NCI-H748 (cell line): ENCODE measurements around the gene HMCES.
"Not testable (repeated sequence)": the region's sequence is repeated elsewhere in the genome, so short reads cannot be mapped to it uniquely, and the experiment has no call there.

Experiments
- DNase-seq: peaks from one replicate; lab custom pipeline; 2025; ENCODE audit not compliant: unreplicated experiment; lab: John Stamatoyannopoulos, UW

Gene HMCES

DNA sequence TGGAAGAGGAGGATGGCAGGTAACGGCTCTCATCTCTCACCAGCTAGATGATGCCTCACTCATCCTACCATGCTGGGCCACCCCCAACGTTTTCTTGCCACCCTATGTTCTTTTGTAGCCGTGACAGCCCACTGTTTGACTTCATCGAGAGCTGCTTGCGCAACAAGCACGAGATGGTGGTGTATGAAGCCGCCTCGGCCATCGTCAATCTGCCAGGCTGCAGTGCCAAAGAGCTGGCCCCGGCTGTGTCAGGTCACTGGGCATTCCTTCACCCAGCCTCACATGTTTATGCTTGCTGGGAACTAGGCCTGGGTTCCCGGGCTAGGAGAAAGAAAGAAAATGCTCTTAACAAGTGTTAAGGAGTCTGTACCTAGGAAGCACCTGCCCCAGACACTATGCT, 21.1 kb upstream of the HMCES start:
- no peak for DNase-seq

DNA sequence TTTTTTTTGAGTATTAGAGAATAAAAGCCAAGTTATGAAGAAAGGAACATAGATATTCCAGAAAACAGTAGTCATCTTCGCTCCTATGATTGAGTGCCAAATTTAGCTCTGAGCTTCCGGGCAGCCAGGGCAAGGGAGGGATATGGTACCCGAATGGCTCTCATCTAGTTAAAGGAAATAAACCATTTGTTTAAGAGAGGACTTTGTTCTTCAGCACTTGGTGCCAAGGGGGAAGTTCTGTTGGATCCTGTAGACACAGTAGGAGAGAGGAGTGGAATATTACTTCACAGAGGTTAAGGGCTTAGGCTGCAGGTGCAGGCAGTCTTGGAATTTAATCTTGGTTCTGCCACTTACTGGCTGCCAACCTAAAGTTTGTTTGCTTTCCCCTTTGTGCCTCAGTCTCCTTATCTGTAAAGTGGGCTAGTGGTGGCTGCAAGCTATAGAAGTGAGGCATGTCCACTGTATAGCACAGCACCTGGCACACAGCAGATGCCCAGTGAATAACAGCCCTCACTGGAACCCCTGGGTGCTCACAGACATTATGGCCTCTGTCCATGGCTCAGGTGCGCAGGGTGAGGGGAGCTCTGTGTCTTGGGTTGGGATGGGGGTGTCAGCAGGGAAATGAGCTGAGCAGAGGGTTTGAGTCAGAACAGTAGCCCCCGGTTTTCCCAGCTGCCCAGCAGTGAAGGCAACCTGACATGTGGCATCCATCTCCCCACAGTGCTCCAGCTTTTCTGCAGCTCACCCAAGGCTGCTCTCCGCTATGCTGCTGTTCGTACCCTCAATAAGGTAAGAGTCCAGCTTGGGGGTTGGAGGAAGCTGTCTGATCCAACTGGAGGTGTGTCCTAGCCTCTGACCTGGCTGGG, 18.8 kb upstream of the HMCES start:
- no peak for DNase-seq

DNA sequence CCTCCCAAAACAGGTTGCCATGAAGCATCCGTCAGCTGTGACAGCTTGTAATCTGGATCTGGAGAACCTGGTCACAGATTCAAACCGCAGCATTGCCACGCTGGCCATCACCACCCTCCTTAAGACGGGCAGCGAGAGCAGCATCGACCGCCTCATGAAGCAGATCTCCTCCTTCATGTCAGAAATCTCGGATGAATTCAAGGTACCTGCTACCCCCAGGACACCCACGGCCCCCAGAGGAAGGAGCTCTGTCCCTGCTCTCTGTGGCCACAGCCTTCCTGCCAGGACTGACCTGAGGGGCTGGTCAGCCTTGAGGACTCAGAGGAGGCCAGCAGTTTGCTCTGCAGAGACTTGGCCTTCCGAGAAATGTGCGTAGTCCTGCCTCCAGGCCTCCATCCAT, 18.1 kb upstream of the HMCES start:
- no peak for DNase-seq

DNA sequence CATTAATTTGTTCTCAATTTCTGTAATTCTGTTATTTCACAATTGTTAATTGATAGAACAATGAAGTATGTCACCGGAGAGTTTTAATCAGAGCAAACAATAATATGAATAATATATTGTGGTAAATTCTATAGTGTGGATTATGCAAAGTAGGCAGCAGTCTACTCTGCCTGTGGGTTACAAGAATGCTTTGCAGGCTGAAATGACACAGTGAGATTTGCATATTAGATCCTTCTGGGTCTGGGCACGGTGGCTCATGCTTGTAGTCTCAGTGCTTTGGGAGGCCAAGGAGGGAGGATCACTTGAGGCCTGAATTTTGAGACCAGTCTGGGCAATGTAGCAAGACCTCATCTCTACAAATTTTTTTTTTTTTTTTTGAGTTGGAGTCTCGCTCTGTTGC, 16.8 kb upstream of the HMCES start:
- DNase-seq = no peak

DNA sequence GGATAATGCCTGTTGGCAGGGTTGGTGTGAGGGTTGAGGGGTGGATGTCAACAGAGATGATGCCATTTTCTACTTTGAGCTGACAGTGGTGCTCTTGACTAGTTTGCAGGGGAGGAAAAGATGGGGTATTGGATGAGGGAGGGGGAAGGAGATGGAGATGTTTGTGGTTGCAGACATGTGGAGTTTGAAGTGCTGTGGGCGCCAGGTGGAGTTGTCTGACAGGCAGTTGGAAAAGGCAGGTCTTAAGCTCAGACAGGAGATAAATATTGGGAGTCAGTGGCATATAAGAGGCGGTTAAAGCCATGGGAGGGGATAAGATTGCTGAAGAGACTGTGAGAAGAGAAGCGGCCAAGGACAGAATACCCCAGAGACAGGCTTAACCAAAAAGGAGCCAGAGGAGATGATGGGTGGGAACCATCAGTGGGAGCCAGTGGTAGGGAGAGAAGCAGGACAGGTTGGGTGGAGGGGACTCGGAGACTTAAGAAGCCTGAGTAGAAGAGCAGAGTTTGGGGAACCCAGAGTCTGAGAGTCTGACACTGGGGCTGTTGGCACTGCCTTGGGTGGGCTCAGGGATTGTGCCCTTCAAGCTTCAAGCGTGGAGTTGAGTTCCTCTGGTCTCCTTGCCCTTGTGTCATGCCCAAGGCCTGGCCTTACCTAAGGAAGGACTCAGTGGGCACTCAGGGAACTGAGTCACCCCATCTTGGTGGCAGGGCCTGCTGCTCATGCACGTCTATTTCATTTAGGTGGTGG, 15.3 kb upstream of the HMCES start:
- no peak for DNase-seq

DNA sequence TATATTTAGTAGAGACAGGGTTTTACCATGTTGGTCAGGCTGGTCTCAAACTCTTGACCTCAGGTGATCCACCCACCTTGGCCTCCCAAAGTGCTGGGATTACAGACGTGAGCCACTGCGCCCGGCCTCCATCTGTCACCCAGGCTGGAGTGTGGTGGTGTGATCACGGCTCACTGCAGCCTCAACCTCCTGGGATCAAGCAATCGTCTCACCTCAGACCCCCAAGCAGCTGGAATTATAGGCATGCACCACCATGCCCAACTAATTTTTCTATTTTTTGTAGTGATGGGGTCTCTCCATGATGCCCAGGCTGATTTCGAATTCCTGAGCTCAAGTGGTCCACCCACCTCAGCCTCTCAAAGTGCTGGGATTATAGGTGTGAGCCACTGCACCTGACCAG, 13.7 kb upstream of the HMCES start:
- DNase-seq = not testable (repeated sequence)

DNA sequence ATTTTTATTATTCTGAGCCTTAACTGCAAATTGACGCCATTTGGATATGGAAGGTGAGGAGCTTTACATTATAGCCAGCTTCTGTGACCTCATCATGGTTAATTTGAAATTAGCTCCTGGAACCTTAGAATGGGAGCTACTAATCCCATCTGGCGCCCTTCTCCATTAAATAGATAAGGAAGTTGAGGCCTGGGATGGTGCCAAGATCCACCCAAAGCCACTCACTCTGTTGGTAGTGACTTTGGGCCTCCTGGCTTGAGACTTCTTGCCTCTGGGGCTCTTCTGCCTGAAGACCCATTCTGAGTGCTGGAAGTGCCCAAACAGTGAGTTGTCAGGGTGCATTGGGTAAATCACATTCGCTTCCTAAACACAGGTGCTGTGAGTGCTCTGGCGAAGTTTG, 12.0 kb upstream of the HMCES start:
- DNase-seq = no peak

DNA sequence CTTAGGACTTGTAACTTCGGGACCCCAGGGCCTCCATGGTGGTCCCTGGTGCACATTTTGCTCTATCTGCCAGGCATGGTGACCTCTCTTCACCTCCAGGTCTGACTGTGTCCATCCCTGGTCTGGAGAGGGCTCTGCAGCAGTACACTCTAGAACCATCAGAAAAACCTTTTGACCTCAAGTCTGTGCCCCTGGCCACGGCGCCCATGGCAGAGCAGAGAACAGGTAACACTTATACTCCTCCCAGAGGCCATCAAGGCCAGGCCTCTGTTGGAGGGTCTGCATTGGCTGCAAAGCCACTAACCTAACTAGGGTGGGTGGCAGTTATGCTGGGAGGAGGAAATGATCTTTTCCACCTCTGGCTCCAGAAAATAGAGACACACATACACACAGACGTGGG, 10.3 kb upstream of the HMCES start:
- no peak for DNase-seq

DNA sequence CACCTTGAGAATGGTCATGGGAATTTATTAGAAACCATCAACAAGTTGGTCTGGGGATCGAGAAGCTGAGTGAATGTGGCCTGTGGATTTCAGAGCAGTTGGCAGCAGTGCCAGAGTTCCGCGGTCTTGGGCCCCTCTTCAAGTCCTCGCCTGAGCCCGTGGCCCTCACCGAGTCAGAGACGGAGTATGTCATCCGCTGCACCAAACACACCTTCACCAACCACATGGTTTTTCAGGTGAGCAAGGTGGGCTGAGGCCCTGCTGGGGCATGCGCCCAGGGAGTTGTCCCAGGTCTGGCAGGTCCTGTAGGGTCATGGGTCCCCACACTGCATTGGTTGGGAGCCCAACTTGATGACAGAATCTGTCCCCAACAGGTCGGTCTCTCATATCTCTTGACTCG, 7.0 kb upstream of the HMCES start:
- no peak for DNase-seq

DNA sequence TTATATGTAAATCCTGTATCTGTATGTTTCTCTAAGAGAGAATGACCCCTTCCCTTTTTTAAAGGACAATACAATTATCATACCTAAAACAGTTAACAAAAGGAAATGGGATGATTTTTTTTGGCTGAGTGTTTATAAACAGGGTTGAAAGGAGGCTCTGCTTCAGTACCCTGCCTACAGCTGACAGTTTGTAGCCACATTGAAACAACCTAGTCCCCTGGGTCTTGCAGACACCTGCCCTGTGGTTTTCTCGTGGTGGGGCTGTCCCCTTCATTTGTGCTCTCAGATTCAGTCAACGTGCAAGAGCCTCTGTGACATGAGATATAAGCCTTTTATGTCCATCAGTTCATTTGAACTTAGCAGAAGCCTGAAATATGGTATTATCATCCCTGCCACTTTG, 2.3 kb upstream of the HMCES start:
- DNase-seq = no peak

DNA sequence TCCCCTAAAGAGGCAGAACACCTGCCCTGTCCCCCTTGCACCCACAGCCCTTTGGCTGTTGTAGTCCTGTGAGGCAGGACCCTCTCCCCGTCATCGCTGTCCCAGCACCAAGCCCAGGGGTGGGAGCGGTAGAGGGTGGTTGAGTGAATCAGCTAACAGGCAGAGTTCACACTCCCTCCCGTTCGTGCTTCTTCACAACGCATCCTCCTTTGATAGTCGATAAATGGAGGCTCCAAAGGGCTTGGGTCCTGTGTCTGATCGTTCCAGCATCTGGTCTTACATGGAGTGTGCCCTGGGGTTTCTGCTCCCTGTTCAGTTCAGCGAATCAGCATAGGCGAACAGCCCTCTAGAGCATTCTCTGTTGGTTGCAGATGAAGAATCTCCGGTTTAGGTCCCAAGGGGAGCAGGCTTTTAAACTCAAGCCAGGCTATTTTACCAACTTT, 820 bp upstream of the HMCES start:
- no peak for DNase-seq

DNA sequence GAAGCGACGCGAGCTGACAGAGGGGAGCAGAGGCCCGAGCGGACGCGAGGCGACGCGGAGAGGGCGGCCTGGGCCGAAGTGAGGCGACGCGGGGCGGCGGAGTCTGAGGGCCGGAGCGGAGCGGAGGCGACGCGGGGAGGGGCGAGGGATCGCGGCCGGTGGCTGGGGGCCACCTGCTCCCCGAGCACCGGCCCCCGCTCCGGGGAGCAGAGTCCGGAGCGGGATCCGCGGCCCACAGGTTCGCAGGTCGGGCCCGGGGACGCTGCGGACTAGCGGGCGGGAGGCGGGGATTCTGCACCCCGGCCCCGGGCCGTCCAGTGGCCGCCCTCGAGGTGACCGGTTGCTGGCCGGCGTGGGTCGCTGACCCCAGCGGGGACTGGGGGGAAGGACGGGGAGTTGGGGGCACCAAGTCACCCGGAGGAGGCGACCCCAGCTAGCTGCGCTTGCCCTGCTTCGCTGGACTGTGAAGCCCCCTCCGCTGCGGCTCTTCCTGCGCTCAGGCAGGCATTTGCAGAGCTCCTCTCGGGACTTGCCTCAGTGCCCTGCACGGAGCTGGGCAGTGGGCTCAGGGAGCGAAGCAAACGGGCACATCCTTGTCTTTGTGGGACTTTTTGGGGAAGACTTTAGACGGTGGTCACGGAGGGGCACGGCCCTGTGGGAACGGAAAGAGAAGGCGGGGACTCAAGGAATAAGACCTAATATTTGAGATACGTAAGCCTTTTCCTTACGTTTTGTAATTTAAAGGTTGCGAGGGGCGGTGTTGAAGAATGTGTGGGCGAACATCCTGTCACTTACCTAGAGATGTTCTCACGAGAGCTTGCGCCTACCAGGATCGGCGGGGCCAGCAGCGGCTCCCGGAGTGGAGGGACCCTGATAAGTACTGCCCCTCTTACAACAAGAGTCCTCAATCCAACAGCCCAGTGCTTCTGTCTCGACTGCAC, 566 bp downstream of the HMCES start:
- DNase-seq = peak; percentile 46

DNA sequence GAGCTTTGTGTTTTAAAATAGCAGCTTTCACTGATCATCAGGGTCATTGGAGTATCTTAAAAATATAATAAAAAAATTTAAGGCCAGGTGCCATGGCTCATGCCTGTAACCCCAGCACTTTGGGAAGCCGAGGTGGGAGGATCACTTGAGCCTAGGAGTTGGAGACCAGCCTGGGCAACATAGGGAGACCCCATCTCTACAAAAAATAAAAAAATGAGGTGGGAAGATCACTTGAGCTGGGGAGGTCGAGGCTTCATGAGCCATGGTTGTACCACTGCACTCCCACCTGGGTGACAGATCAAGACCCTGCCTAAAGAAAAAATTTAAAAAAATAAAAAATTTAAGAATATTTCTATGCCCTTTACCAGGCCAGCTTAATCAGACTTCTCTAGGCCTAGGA, 1.5 kb downstream of the HMCES start:
- DNase-seq = no peak

DNA sequence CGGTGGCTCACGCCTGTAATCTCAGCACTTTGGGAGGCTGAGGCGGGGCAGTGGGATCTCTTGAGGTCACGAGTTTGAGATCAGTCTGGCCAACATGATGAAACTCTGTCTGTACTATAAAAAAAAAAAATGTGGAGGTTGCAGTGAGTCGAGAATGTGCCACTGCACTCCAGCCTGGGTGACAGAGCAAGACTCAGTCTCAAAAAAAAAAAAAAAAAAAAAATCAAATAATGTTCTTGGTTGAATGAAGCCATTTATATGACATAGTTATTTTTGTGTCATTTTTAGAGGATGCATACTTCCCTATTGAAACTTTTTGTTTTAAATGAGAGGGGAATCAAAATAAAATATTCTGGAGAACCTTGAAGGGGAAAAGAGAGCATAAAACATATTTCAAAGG, 3.1 kb downstream of the HMCES start:
- DNase-seq = no peak

DNA sequence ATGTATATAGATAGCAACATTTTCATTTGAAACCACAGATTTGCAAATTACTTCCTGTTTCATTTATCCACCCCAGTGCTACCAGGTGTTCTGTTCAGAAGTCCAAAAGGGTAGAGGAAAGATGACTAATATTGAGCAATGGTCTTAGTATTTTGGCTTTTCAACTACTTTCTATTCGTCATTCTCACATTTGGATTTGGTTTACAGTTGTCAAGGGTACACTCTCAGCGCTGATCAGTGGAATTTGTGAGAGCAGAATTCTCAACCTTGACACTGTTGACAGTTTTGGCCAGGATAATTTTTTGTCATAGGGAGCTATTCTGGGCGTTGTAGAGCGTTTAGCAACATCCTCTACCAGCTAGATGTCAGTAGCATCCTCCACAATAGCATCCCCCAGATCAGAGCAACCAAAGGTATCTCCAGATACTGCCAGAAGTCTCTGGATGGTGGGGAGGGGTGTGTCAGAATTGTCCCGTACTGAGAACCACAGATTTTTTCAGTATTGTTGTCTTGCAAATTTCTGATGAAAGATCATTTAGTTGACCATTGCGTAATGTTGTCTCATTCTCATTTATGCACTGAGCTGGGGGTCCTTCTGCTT, 4.2 kb downstream of the HMCES start:
- no peak for DNase-seq

DNA sequence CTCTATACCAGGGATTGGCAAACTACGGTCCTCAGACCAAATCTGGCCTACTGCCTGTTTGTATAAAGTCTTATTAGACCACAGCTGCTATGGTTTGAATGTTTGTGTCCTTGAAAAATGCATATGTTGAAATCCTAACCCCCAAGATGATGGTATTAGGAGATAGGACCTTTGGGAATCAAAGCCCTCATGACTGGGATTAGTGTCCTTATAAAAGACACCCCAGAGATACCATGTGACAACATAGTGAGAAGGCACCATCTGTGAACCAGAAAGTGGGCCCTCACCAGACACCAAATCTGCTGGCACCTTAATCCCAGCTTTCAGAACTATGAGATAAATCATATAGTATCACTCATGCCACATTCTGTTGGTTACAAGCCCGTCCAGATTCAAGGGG, 7.4 kb downstream of the HMCES start:
- DNase-seq = no peak

DNA sequence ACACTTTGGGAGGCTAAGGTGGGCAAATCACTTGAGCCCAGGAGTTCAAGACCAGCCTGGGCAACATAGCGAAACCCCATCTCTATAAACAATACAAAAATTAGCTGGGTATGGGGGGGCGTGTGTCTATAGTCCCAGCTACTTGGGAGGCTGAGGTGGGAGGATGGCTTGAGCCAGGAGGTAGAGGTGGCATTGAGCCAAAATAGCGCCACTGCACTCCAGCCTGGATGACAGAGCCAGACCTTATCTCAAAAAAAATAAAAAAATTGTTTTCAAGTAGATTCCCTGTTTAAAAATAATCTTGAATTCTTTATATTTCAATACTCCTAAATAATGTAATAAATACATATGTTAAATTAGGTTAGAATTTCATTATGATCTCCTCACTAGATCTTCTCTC, 9.8 kb downstream of the HMCES start:
- no peak for DNase-seq

DNA sequence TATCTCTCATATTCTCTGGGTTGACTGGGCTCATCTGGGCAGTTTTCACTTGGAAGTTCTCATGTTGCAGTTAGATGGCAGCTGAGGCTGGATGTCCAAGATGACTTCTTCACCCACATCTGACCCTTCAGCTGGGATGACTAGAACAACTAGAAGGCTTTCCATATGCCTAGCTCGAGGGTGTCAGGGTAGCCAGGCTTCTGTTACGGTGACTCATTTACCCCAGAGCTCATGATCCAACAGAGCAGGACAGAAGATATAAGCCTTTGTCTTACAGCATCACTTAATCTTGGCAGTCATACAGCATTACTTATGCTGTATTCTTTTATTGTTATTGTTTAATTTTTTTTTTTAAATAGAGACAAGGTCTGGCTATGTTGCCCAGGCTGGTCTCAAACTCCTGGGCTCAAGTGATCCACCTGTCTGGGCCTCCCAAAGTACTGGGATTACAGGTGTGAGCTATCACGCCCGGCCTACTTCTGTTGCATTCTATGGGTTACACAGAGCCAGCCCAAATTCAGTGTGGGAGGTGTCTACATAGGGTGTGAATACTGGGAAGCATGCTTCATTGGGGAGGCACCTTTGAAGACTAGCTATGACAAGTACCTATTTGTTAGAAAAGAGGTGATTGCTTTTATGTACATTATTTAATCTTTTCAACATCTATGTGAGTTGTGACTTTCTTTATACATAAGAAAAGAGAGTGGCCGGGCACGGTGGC, 10.7 kb downstream of the HMCES start:
- DNase-seq = no peak

DNA sequence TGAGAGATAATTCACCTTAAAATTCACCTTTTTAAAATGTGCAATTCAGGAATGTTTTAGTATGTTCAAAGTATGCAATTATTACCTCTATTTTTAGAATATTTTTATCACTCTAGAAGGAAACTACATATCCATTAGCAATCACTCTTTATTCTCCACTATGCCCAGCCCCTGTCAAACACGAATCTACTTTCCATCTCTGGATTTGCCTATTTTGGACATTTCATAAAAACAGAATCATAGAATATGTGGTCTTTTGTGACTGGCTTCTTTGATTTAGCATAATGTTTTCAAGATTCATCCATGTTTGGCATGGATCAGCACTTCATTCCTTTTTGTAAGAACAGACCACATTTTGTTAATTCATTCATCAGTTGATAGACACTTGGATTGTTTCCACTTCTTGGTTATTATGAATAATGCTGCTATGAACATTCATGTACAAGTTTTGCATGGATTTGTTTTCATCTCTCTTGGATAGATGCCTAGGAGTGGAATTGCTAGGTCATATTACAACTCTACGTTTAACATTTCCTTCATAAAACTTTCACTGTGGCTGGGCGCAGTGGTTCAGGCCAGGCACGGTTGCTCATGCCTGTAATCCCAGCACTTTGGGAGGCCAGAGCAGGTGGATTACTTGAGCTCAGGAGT, 12.7 kb downstream of the HMCES start:
- DNase-seq = no peak

DNA sequence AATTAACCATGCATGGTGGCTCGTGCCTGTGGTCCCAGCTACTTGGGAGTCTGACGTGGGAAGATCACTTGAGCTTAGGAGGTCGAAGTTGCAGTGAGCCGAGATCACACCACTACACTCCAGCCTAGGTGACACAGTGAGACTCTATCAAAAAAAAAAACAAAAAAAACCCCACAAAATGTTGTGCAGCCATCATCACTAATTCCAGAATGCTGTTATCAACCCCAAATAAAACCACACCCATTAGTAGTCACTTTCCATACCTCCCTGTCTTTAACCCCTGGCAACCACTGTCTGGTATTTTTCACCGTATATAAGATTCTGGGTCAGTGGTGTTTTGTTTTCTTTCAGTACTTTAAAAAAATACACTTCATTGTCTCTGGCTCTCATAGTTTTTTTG, 16.6 kb downstream of the HMCES start:
- DNase-seq = no peak
